GM12878 (cell line): ENCODE measurements around the gene SPRY1.

Experiments
- CTCF ChIP-seq, 3 experiments: IDR thresholded peaks in 2 of 3; conservative IDR thresholded peaks in 1 of 3; 2 replicates each; pipeline ENCODE4 v1.5.1; 2011; ENCODE audit warnings: low read depth in 3 of 3, low read length in 3 of 3, mild to moderate bottlenecking in 3 of 3, control low read depth in 2 of 3, moderate library complexity in 2 of 3, inconsistent platforms in 1 of 3, mixed read lengths in 1 of 3; ENCODE audit not compliant: control insufficient read depth in 2 of 3, insufficient read depth in 1 of 3; ENCODE audit errors: extremely low read depth in 1 of 3
- KDM1A ChIP-seq: fragments of 200-600 bp; sonication (generic); IDR thresholded peaks from 2 replicates; pipeline ENCODE4 v1.6.1; 2016; ENCODE audit warnings: borderline replicate concordance
- POLR2A ChIP-seq: IDR thresholded peaks from 2 replicates; pipeline ENCODE4 v1.6.1; 2011; ENCODE audit warnings: low read depth, mild to moderate bottlenecking, low read length
- RAD51 ChIP-seq: fragments of 450-650 bp; IDR thresholded peaks from 2 replicates; pipeline ENCODE4 v1.6.1; 2016; ENCODE audit warnings: moderate library complexity, mild to moderate bottlenecking, inconsistent platforms
- ZBTB11 ChIP-seq: fragments of 450-650 bp; formaldehyde crosslinking; IDR thresholded peaks from 2 replicates; pipeline ENCODE4 v1.5.0; 2022; ENCODE audit warnings: mild to moderate bottlenecking, missing genetic modification characterization
- ZBTB4 ChIP-seq: fragments of 450-650 bp; formaldehyde crosslinking; IDR thresholded peaks from 2 replicates; pipeline ENCODE4 v1.4.0; 2022; ENCODE audit warnings: mild to moderate bottlenecking, moderate library complexity

GRCh38 chr4:123446865-123447474 is 50.4 kb downstream of the SPRY1 start:
- TF ChIP-seq RAD51: no peak
- no peak for TF ChIP-seq CTCF (IDR thresholded peaks at IDR 0.05 in 2 of 3, conservative IDR thresholded peaks at IDR 0.05 in 1 of 3; ENCODE audit: control insufficient read depth in 2 of 3, extremely low read depth in 1 of 3, insufficient read depth in 1 of 3, low read depth in 3 of 3, low read length in 3 of 3)
- TF ChIP-seq POLR2A: no peak
- no peak for TF ChIP-seq ZBTB11 (CRISPR knock-in tag)
- no peak for TF ChIP-seq KDM1A
- TF ChIP-seq ZBTB4 (CRISPR knock-in tag): no peak
